Naive thymus-derived CD4-positive, alpha-beta T cell (primary cell): ENCODE data around the gene ZNF692. TPM values are rescaled to one million over a fixed set of nuclear protein-coding genes. Genes with fewer than 3 reads are reported as not detected.
A peak's percentile ranks its signal among the peaks of the same experiment; 100 is the strongest.

Experiments used
- ATAC-seq: fragments of 150-1000 bp; cut with Tn5 transposase; 2 replicates; pipeline ENCODE4 v1.10.0; 2021; ENCODE audit warnings: mild to moderate bottlenecking, moderate library complexity
- CTCF ChIA-PET: fragments of 350-600 bp; sonication (Branson Sonifier 250); formaldehyde crosslinking; loops from one replicate; lab custom pipeline; 2021; ENCODE audit warnings: antibody characterized with exemption; lab: Charles Lee
- POLR2A ChIA-PET: fragments of 350-600 bp; sonication (Branson Sonifier 250); formaldehyde crosslinking; loops from one replicate; lab custom pipeline; 2021; ENCODE audit warnings: antibody characterized with exemption, inconsistent platforms; lab: Charles Lee
- DNase-seq, 9 donors: peaks; one replicate each; pipeline versions ENCODE4 v3.0.0 to v3.0.0-alpha.2; 2020 to 2022; ENCODE audit warnings: mixed read lengths in 1 of 9
- H3K27ac ChIP-seq: one replicate; pipeline ENCODE4 v1.7.0; 2013; ENCODE audit warnings: mild to moderate bottlenecking, low read depth, low read length, moderate library complexity
- H3K27me3 ChIP-seq, 2 donors: one replicate each; pipeline ENCODE4 v1.7.0; 2013; ENCODE audit warnings: low read length in 2 of 2, mild to moderate bottlenecking in 2 of 2, moderate library complexity in 2 of 2; ENCODE audit not compliant: control insufficient read depth in 2 of 2, insufficient read depth in 2 of 2
- H3K36me3 ChIP-seq, 3 experiments: 1 replicate in 2 of 3; 2 replicates in 1 of 3; pipeline ENCODE4 v1.7.0; 2013; ENCODE audit warnings: low read length in 3 of 3, mild to moderate bottlenecking in 3 of 3, moderate library complexity in 1 of 3; ENCODE audit not compliant: insufficient read depth in 3 of 3, control insufficient read depth in 2 of 3
- H3K4me1 ChIP-seq, 2 donors: one replicate each; pipeline ENCODE4 v1.7.0; 2013; ENCODE audit warnings: low read length in 2 of 2, mild to moderate bottlenecking in 2 of 2, moderate library complexity in 1 of 2; ENCODE audit not compliant: control insufficient read depth in 2 of 2, insufficient read depth in 2 of 2
- H3K4me3 ChIP-seq: 2 replicates; pipeline ENCODE4 v1.7.0; 2013; ENCODE audit warnings: mild to moderate bottlenecking, low read length
- H3K9me3 ChIP-seq, 3 experiments: 1 replicate in 2 of 3; 2 replicates in 1 of 3; pipeline ENCODE4 v1.7.0; 2013; ENCODE audit warnings: low read length in 3 of 3; ENCODE audit not compliant: control insufficient read depth in 2 of 3
- H3K27ac Mint-ChIP-seq, 9 donors: one replicate each; pipeline ENCODE4 v1.8.0; 2020 to 2022; ENCODE audit warnings: mixed read lengths in 9 of 9, mild to moderate bottlenecking in 8 of 9, moderate library complexity in 5 of 9, inconsistent platforms in 2 of 9
- H3K27me3 Mint-ChIP-seq, 5 donors: one replicate each; pipeline ENCODE4 v1.8.0; 2021 to 2022; ENCODE audit warnings: mixed read lengths in 5 of 5, mild to moderate bottlenecking in 1 of 5
- H3K36me3 Mint-ChIP-seq, 5 donors: one replicate each; pipeline ENCODE4 v1.8.0; 2020 to 2022; ENCODE audit warnings: mixed read lengths in 5 of 5, mild to moderate bottlenecking in 3 of 5, inconsistent platforms in 1 of 5
- H3K4me1 Mint-ChIP-seq, 7 donors: one replicate each; pipeline ENCODE4 v1.8.0; 2020 to 2022; ENCODE audit warnings: mixed read lengths in 7 of 7, mild to moderate bottlenecking in 3 of 7, inconsistent platforms in 1 of 7
- H3K4me3 Mint-ChIP-seq, 10 donors: one replicate each; pipeline ENCODE4 v1.8.0; 2020 to 2022; ENCODE audit warnings: mild to moderate bottlenecking in 10 of 10, mixed read lengths in 10 of 10, moderate library complexity in 6 of 10, inconsistent platforms in 2 of 10
- H3K9me3 Mint-ChIP-seq, 11 donors: one replicate each; pipeline ENCODE4 v1.8.0; 2020 to 2022; ENCODE audit warnings: mixed read lengths in 11 of 11, mild to moderate bottlenecking in 4 of 11, inconsistent platforms in 1 of 11, moderate library complexity in 1 of 11
- intact Hi-C, 2 donors: fragments of 100-400 bp; cut with micrococcal nuclease; formaldehyde crosslinking; loops; one replicate each; pipeline ENCODE4 v1.15.1; 2023
- polyA plus RNA-seq, 2 donors: library from polyadenylated mRNA; unstranded; fragments of 300-500 nt; fragmentation: Illumina TruSeq; gene quantifications; one replicate each; pipeline ENCODE4 v1.2.3, GENCODE V29; 2021
- total RNA-seq, 6 experiments: library from RNA in 5 of 6; stranded (reverse) in 5 of 6; gene quantifications; 1 replicate in 5 of 6; 2 replicates in 1 of 6; pipeline ENCODE4 v1.2.3 and lab custom pipeline; 2021 to 2026

Gene ZNF692
- total and polyA plus RNA-seq, 7 experiments from 2014 or later = 7.6 to 87.5 (median 58.7) TPM

- Mint-ChIP-seq H3K4me3 (peak overlapping the region in 6 of 10 donors; percentile 4 to 98 (median 94)), H3K36me3 (peaks cover 0 to 6% (median 0%) of the 10 kb centered on the region in 5 donors), H3K27ac (peak overlapping the region in 3 of 9 donors; percentile 55 to 97 (median 94)), H3K4me1 (peaks cover 16 to 45% (median 39%) of the 10 kb centered on the region in 7 donors), H3K9me3 (no peaks in the 10 kb centered on the region), H3K27me3 (peaks cover 0 to 40% (median 5%) of the 10 kb centered on the region in 5 donors)
- Histone ChIP-seq H3K9me3 (no peaks in the 10 kb centered on the region), H3K27ac (no peak overlapping the region), H3K4me3 (no peak overlapping the region), H3K36me3 (no peaks in the 10 kb centered on the region), H3K4me1 (peaks cover 9% of the 10 kb centered on the region in 2 donors), H3K27me3 (no peaks in the 10 kb centered on the region)
- CTCF ChIA-PET = interaction anchor here (1.0 to 1.6 kb wide), 2 partner anchors 22 to 26 kb away, joined by 3 to 4 read pairs; no protein-coding TSS in a partner anchor
- ATAC-seq (no peak), DNase-seq (no peak)
- POLR2A ChIA-PET = interaction anchor here (1.3 to 2.5 kb wide), 2 partner anchors 30 to 42 kb away, joined by 5 to 6 read pairs; no protein-coding TSS in a partner anchor
- intact Hi-C loops = no loop called here
These were observed 45.7 kb upstream of the ZNF692 start for GRCh38 chr1:248904437-248905216.

DNA sequence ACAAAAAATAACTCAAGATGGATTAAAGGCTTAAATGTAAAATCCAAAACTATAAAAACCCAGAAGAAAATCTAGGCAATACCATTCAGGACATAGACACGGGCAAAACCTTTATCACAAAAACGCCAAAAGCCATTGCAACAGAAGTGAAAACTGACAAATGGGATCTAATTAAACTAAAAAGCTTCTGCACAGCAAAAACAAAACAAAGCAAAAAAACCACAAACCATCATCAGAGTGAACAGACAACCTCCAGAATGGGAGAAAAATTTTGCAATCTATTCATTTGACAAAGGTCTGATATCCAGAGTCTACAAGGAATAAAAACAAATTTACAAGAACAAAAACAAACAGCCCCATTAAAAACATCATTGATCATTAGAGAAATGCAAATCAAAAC is 42.7 kb upstream of the ZNF692 start:
- Histone ChIP-seq H3K4me1 (no peaks in the 10 kb centered on the region), H3K27me3 (no peaks in the 10 kb centered on the region), H3K9me3 (no peaks in the 10 kb centered on the region), H3K27ac (no peak overlapping the region), H3K36me3 (no peaks in the 10 kb centered on the region), H3K4me3 (no peak overlapping the region)
- Mint-ChIP-seq H3K27ac (no peak overlapping the region), H3K4me1 (peaks cover 0 to 16% (median 13%) of the 10 kb centered on the region in 7 donors), H3K27me3 (peaks cover 7 to 53% (median 12%) of the 10 kb centered on the region in 5 donors), H3K4me3 (no peak overlapping the region), H3K9me3 (no peaks in the 10 kb centered on the region), H3K36me3 (peaks cover 0 to 3% (median 0%) of the 10 kb centered on the region in 5 donors)
- DNase-seq = no peak
- intact Hi-C loops = no loop called here
- ATAC-seq = no peak
- CTCF ChIA-PET = no interaction called here
- POLR2A ChIA-PET = interaction anchor here (0.7 kb wide), 1 partner anchor 39 kb away, joined by 3 read pairs; no protein-coding TSS in a partner anchor

DNA sequence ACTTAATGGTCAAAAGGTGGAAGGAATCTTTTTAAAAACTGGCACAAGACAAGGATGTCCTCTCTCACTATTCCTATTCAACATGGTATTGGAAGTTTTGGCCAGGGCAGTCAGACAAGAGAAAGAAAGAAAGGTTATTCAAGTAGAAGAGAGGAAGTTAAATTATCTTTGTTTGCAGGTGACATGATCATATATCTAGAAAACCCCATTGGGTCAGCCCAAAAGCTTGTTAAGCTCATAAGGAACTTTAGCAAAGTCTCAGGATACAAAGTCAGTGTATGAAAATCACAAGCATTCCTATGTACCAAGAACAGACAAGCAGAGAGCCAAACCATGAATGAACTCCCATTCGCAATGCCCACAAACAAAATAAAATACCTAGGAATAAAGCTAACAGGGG is 41.8 kb upstream of the ZNF692 start:
- Mint-ChIP-seq H3K4me1 (peaks cover 0 to 11% (median 6%) of the 10 kb centered on the region in 7 donors), H3K27ac (no peak overlapping the region), H3K9me3 (no peaks in the 10 kb centered on the region), H3K27me3 (peaks cover 11 to 52% (median 20%) of the 10 kb centered on the region in 5 donors), H3K36me3 (peaks cover 0 to 1% (median 0%) of the 10 kb centered on the region in 5 donors), H3K4me3 (no peak overlapping the region)
- DNase-seq = no peak
- Histone ChIP-seq H3K4me1 (no peaks in the 10 kb centered on the region), H3K9me3 (no peaks in the 10 kb centered on the region), H3K27ac (no peak overlapping the region), H3K4me3 (no peak overlapping the region), H3K36me3 (no peaks in the 10 kb centered on the region), H3K27me3 (no peaks in the 10 kb centered on the region)
- POLR2A ChIA-PET = no interaction called here
- no peak for ATAC-seq
- CTCF ChIA-PET = no interaction called here
- intact Hi-C loops = no loop called here

DNA sequence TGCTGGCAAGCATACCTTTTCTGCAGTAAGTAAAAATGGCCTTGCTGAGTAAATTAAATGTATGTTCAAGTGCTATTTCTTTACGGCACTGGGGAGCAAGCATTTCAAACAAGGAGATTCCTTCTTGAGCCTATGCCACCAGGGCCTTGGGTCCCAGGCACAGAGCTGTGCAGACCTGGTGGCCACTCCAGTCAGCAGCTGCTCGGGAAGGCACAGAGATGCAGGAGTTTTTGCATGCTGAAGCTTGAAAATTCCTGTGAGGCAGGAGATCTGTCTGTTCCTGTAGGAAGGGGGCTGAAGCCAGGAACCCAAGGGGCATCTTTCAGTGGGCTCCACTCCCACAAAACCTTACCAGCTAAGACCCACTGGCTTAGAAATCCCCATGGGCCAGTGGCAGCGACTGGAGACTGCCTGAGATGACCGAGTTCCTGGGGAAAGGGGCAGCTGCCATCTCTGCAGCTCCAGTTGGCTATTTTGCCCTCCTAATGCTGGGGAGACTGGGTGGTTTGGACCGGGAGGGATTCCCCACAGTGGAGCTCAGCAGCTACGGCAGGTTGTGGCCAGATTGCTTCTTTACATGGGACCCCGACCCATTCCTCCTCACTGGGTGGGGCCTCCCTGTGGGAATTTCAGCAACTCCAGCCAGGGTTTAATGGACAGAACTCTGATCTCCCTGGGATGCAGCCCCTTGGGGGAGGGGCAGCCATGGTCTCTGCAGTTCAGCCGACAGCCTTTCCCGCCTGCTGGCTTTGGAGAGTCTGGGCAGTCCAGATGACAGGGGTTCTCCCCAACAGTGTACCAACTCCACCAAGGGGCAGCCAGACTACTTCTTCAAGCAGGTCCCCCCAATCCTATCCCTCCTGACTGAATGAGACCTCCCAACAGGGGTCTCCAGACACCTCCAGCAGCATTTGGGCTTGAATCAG is 38.8 kb upstream of the ZNF692 start:
- no peak for ATAC-seq
- H3K9me3 Mint-ChIP-seq = no peaks in the 10 kb centered on the region
- no peak for DNase-seq
- Histone ChIP-seq H3K4me3 (no peak overlapping the region), H3K36me3 (no peaks in the 10 kb centered on the region), H3K9me3 (no peaks in the 10 kb centered on the region), H3K27ac (no peak overlapping the region), H3K27me3 (no peaks in the 10 kb centered on the region), H3K4me1 (no peaks in the 10 kb centered on the region)
- no peak overlapping the region for H3K4me3 Mint-ChIP-seq
- POLR2A ChIA-PET = no interaction called here
- H3K27ac Mint-ChIP-seq = no peak overlapping the region
- intact Hi-C loops = no loop called here
- peaks cover 0 to 5% (median 0%) of the 10 kb centered on the region in 7 donors for H3K4me1 Mint-ChIP-seq
- H3K36me3 Mint-ChIP-seq = no peaks in the 10 kb centered on the region
- CTCF ChIA-PET = no interaction called here
- peaks cover 11 to 55% (median 24%) of the 10 kb centered on the region in 5 donors for H3K27me3 Mint-ChIP-seq

DNA sequence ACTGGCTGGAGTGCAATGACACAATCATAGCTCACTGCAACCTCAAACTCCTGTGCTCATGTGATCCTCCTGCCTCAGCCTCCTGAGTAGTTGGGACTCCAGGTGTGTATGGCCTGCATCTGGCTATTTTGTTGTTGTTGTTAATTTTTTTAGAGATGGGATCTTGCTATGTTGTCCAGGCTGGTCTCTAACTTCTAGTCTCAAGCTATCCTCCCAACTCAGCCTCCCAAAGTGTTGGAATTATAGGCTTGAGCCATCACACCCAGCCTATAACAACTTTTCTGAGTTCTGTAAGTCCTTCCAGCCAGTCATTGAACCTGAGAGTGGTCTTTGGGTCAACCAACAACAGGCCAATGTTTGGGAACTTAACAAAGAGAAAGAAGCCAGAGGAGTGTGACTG is 36.0 kb upstream of the ZNF692 start:
- H3K4me1 Mint-ChIP-seq = peaks cover 0 to 3% (median 0%) of the 10 kb centered on the region in 7 donors
- Histone ChIP-seq H3K4me3 (no peak overlapping the region), H3K4me1 (no peaks in the 10 kb centered on the region), H3K36me3 (no peaks in the 10 kb centered on the region), H3K9me3 (no peaks in the 10 kb centered on the region), H3K27me3 (peaks cover 0 to 4% of the 10 kb centered on the region in 2 donors), H3K27ac (no peak overlapping the region)
- H3K27ac Mint-ChIP-seq = no peak overlapping the region
- intact Hi-C loops = no loop called here
- ATAC-seq = no peak
- H3K9me3 Mint-ChIP-seq = no peaks in the 10 kb centered on the region
- CTCF ChIA-PET = no interaction called here
- H3K27me3 Mint-ChIP-seq = peaks cover 11 to 52% (median 33%) of the 10 kb centered on the region in 5 donors
- DNase-seq = no peak
- POLR2A ChIA-PET = no interaction called here
- no peak overlapping the region for H3K4me3 Mint-ChIP-seq
- H3K36me3 Mint-ChIP-seq = peaks cover 0 to 3% (median 0%) of the 10 kb centered on the region in 5 donors

- DNase-seq (no peak), ATAC-seq (no peak)
- Mint-ChIP-seq H3K27ac (no peak overlapping the region), H3K27me3 (peaks cover 5 to 41% (median 24%) of the 10 kb centered on the region in 5 donors), H3K4me1 (peaks cover 0 to 3% (median 0%) of the 10 kb centered on the region in 7 donors), H3K9me3 (no peaks in the 10 kb centered on the region), H3K36me3 (peaks cover 0 to 3% (median 0%) of the 10 kb centered on the region in 5 donors), H3K4me3 (no peak overlapping the region)
- POLR2A ChIA-PET = no interaction called here
- intact Hi-C loops = no loop called here
- Histone ChIP-seq H3K4me3 (no peak overlapping the region), H3K36me3 (no peaks in the 10 kb centered on the region), H3K4me1 (no peaks in the 10 kb centered on the region), H3K9me3 (no peaks in the 10 kb centered on the region), H3K27me3 (peaks cover 0 to 4% of the 10 kb centered on the region in 2 donors), H3K27ac (no peak overlapping the region)
- CTCF ChIA-PET = interaction anchor here (0.7 kb wide), 1 partner anchor 74 kb away, joined by 6 read pairs; no protein-coding TSS in a partner anchor
These were observed 33.7 kb upstream of the ZNF692 start for GRCh38 chr1:248892590-248892989.
